GM19438 (cell line): Measurements from ENCODE around the gene ABCA12.

Experiments
- ATAC-seq: cut with Tn5 transposase; IDR thresholded peaks from one replicate; pipeline ENCODE4 v1.9.1; 2021; ENCODE audit warnings: low read depth; ENCODE audit not compliant: unreplicated experiment

ABCA12 gene

GRCh38 chr2:215052810-215053209, 85.6 kb downstream of the ABCA12 start:
- ATAC-seq: no peak

GRCh38 chr2:215052404-215052803, 86.0 kb downstream of the ABCA12 start:
- no peak for ATAC-seq

DNA sequence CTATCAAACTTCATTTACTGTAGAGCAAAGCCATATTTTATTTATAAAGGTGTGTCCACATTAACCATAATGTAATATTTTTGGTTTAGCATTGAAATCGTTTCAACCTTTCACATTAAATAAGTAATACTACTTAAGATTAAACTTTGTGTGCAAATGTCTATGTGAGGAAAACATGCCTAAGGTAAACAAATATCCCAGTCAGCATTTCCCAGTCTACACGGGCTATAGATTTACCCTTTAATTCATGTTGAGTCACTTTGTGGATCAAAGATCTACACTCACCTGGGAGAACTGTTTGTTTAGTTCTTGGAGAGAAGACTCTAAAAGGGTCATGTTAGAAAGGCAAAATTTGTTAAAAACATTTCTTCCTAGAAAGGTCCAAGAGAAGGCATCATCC, 89.1 kb downstream of the ABCA12 start:
- ATAC-seq: no peak

DNA sequence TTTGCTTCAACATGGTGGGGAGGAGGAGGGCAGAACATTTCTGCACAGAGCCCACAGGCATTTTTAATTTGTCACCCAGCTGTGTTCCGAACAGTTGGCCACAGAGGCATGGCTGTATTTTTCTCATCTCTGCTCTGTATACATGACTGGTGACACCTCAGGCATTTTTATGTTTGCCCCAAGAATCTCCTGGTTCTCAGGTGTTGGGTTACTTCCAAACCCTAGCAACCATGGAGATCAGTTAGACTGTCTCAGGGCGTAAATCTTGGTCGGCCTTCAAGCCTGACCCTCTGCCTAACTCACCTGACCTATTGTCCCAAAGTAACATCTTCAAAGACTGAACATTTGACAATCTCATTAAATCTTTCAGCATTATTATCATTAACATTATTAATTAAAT, 100.0 kb downstream of the ABCA12 start:
- no peak for ATAC-seq

DNA sequence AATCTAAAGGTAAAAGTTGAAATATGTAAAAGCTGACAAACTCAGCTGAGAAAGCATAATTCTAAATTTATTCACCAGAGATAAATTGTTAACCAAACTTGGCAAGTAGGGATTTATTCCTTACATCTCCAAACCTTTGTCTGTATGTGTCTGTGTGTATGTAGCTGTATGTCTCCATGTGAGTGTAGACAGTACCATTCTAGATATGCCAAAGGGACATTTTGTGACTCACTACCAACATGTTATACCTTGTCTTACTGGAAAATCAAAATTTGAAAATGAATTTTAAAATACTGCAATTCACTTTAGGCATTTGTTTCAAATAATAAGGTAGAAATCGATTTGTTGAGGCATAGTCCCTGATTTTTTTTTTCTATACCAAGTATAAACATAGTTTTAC, 102.1 kb downstream of the ABCA12 start:
- no peak for ATAC-seq

GRCh38 chr2:215034154-215034553, 104.3 kb downstream of the ABCA12 start:
- no peak for ATAC-seq

DNA sequence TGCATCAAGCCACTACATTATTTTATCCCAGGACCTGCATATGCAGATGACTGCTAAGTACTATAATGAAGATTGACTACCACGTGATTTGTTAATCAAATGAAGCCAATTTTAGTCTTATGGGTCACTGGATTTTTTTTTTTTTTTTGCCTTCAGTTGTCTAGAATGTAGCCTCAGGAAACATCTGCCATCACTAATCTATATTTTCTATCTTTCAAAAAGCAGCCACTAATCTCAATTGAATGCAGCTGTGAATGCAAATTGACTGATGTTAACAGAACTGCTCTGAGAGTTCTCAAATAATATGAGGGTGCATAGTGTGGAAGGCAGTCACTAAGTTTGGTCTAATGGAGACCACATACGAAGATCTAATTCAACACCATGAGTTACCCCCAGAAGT, 106.3 kb downstream of the ABCA12 start:
- ATAC-seq: no peak

- ATAC-seq: no peak
Measured at GRCh38 chr2:215031321-215031720, 107.1 kb downstream of the ABCA12 start.

DNA sequence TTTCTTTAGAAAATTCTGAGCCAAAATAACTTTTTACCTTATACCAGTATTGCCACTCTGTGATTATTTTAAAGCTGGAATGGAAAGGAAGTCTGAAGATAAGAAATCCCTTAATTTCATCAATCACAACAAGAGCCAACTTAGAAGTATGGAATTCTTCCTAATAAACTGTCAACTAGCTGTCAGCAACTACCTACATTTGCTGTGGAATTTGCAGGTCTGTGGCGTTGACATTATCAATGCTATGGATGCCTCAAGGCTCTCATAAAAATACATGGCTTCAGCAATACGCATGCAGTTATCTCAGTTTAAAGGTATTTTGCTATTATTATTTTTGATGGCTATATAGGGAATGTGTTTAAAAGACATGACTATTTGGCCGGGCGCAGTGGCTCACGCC, 108.5 kb downstream of the ABCA12 start:
- no peak for ATAC-seq

DNA sequence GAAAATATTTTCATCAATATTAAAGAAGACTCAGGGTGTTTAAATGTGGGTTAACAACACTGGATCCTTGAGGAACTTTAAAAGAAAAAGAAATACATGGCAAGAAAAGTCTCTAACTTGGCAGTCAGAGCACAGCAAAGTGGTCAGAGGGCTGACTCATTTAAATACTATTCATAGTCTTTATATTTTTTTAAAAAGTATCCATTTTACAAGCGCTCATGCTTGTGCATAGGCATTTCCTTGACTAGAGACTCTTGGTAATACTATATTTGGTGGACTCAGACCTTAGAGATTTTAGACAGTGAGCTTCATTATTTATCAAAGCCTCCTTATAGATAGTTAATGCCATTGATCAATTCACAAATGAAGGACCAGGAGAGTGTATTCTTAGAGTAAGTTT, 110.2 kb downstream of the ABCA12 start:
- ATAC-seq: no peak

- no peak for ATAC-seq
Measured at GRCh38 chr2:215027779-215028178, 110.6 kb downstream of the ABCA12 start.

DNA sequence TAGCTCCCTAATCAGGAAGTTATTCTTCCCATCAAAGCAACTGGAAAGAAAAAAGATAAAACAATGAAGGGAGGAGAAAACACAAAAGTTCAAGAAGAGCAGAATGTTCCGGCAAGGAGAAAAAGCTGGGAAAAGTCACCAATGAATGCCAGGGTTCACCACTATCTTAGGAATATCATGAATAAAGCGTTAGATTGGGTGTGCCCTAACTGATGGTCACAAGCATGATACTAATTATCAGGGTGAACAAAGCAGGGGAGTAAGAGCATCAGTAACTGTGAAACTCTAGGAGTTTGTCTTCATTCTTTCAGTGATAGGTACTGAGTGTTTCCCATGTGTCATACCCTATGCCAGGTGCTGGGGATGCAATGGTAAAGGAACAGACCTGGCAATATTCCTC, 115.5 kb downstream of the ABCA12 start:
- no peak for ATAC-seq

DNA sequence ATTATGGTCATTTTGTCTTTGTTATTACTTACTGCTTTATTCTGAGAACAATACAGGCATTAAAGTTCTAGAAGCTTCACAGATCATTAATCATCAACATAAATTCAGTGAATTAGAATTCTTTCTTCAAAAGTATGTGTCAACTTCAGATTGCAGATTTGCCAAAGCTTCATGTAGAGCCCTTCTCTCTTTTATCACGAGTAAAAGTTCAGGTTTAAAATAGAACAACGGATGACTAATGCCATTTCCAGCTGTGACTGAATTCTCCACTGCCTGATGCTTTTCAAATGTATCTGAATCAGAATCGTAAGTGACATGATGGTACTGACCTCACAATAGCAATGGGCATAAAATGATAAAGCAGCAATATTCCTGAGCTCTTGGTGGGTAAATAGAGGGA, 116.0 kb downstream of the ABCA12 start:
- no peak for ATAC-seq

DNA sequence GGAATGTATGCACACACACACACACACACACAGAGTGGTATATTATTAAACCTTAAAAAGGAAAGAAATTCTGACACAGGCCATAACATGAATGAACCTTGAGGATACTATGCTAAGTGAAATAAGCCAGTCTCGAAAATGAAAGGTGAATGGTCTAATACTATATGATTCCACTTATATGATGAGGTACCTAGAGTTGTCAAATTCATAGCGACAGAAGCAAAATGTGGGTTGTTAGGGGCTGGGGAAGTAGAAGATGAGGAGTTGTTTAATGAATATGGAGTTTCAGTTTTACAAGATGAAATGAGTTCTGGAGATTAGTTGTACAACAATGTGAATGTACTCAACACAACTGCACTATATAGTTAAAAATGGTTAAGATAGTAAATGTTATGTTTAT, 118.1 kb downstream of the ABCA12 start:
- no peak for ATAC-seq

DNA sequence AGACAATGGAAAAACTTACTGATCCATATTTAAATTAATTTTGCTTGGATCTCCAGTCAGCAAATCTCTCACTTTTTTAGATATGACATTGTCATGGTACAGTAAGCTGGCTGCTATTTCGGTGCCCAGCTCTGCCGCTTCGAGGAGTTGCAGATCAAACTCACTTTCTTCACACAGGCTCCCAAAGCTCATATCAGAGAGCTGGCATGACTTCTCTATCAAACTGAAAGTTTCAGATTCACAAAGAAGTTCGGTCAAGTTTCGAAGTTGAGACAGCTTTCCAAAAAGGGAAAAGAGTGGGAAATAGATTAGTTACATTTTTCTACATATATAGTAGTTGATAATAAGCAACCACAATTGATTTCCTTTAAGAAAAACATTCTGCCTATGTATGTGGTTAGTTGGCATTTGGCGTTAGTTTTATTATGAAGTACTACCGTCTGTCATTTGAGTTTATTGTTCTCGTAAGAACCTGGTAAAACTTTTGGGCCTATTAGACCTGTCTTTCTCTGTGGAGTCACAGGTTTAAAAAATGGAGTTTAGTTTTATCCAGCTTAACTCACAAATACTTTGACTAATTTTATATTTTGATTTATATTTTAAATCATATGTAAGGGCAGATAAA, 118.8 kb downstream of the ABCA12 start:
- peak; percentile 64 for ATAC-seq

DNA sequence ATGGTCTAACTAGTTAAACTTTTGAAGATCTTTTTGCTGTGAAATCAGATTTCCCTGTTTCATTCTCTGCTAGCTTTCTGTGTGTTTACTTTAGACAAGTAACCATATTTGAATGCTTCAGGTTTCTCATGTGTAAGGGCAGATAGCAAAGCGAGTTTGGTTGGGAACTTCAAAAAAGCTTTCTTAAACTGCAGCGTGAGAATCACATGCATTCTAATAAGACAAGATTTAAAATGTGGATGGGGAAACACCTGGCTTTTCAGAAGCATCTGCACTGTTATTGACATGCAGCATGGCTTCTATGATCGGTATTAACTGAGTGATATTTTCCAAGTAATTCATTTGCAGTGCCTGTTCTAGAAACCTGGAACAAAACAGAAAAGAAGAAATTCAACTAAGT, 119.3 kb downstream of the ABCA12 start:
- peak; percentile 50 for ATAC-seq

DNA sequence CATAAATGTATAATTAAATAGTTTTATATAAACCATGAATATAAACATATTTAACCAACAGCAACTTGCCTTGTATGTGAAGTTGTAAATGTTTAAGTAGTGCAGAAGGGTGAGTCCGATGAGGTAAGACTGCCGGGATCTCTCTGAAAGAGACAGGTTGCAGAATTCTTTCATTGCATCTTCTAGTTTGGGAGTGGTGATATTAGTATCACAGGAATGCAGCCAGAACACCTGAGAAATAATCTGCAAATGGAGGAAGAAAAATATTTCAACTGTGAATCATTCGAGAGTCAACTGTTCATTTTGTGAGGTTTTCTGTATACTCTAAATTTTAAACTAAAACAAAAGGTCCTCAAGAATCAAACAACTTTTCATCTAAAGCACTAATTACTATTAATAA, 123.0 kb downstream of the ABCA12 start:
- no peak for ATAC-seq

GRCh38 chr2:215010390-215010789, 128.0 kb downstream of the ABCA12 start:
- ATAC-seq: no peak

DNA sequence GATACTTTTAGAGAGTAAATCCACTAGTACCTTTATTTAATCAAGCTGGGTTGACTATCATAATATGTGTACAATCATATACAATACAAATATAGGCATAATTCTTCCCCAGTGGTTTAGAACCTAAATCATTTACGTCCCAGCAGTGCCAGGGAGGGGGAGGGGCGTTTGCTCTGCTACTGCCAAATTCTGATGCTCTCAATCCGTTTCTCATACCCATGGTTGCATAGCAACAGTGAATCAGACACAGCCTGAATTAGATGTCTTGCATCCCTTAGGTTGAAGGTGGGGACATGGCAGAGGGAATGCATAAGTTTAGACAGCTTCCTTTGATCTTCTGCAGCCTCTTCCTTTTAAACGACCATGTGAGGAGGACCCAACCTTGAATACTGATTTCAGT, 135.4 kb downstream of the ABCA12 start:
- ATAC-seq: peak; percentile 16

DNA sequence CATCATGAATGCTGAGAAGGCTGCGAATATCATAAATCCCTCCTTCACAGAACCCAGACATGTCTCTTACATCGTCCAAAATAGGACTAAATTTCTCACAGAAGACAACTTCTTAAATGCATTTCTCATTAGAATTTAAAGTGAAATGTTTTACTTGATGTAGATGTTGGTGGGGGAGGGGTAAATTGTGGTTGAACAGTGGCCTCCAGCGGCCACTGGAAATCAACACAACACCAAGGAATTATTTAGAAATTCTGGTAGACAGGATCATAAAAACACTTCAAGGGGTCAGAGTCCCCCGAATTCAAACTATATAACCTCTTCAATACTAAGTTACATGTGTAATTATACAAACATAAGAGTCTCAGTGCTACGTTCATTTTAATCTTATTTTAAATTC, 135.9 kb downstream of the ABCA12 start:
- ATAC-seq: peak; percentile 74

GRCh38 chr2:215000721-215001120, 137.7 kb downstream of the ABCA12 start:
- ATAC-seq: no peak

- ATAC-seq: peak; percentile 89
Measured at GRCh38 chr2:214995926-214996670, 142.3 kb downstream of the ABCA12 start.
